Esophagus muscularis mucosa (tissue), 3 donors: ENCODE measurements around the gene THBS3.

ENCODE experiments used
- CTCF ChIP-seq, 3 experiments: fragments of 200-600 bp in 2 of 3; fragments of 450-650 bp in 1 of 3; sonication (generic) in 2 of 3; IDR thresholded peaks; one replicate each; pipeline ENCODE4 v1.5.1; 2017 to 2019; ENCODE audit warnings: antibody characterized with exemption in 3 of 3, mild to moderate bottlenecking in 2 of 3, moderate library complexity in 1 of 3
- POLR2A ChIP-seq: fragments of 450-650 bp; IDR thresholded peaks from one replicate; pipeline ENCODE4 v1.6.1; 2017; ENCODE audit warnings: antibody characterized with exemption, moderate library complexity, mild to moderate bottlenecking, low read depth

GRCh38 chr1:155175927-155176371 is 31.7 kb downstream of the THBS3 start:
- no peak for TF ChIP-seq CTCF (IDR thresholded peaks at IDR 0.05)
- no peak for TF ChIP-seq POLR2A
